ENCODE measurements around the gene HS6ST2. TPM values are rescaled to one million over a fixed set of nuclear protein-coding genes. Genes with fewer than 3 reads are reported as not detected.

Gene HS6ST2
- total RNA-seq, 1 donor, result not detected

- DNase-seq (ENCODE audit: low read depth), result peak; percentile 19
- TF ChIP-seq, protein P1, sequence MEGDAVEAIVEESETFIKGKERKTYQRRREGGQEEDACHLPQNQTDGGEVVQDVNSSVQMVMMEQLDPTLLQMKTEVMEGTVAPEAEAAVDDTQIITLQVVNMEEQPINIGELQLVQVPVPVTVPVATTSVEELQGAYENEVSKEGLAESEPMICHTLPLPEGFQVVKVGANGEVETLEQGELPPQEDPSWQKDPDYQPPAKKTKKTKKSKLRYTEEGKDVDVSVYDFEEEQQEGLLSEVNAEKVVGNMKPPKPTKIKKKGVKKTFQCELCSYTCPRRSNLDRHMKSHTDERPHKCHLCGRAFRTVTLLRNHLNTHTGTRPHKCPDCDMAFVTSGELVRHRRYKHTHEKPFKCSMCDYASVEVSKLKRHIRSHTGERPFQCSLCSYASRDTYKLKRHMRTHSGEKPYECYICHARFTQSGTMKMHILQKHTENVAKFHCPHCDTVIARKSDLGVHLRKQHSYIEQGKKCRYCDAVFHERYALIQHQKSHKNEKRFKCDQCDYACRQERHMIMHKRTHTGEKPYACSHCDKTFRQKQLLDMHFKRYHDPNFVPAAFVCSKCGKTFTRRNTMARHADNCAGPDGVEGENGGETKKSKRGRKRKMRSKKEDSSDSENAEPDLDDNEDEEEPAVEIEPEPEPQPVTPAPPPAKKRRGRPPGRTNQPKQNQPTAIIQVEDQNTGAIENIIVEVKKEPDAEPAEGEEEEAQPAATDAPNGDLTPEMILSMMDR (IDR thresholded peaks at IDR 0.05; ENCODE audit: insufficient read depth, low read depth, low read length), result no peak
- no peak overlapping the region for H3K4me3 ChIP-seq (ENCODE audit: low read depth, low read length)
These were observed 105.4 kb downstream of the HS6ST2 start for GRCh38 chrX:132853040-132853439.

GRCh38 chrX:132848296-132848970, 110.0 kb downstream of the HS6ST2 start:
- no peak overlapping the region for H3K4me3 ChIP-seq (ENCODE audit: low read depth, low read length)
- no peak for DNase-seq (ENCODE audit: low read depth)
- TF ChIP-seq, protein P1 (IDR thresholded peaks at IDR 0.05; ENCODE audit: insufficient read depth, low read depth, low read length), result no peak

DNA sequence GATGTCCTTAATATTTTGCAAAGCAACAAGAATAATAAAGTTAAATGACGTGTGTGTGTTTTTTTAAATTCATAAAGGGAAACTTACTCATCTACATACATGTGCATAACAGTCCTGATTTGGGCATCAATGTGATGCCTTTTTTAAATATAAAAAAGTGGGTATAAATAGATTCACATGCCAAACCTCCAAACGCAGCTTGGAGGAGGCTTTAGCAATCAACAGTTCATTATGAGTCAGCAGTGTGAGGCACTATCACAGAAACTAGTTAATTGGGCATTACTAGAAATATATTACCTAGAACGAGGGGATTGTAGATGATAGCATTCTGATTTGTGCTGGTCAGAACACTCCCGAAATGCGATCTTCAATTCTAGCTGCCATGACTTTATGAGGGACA, 115.1 kb downstream of the HS6ST2 start:
- no peak for DNase-seq (ENCODE audit: low read depth)
- TF ChIP-seq, protein P1 (IDR thresholded peaks at IDR 0.05; ENCODE audit: insufficient read depth, low read depth, low read length), result no peak

GRCh38 chrX:132842460-132843238, 115.8 kb downstream of the HS6ST2 start:
- no peak for DNase-seq (ENCODE audit: low read depth)
- TF ChIP-seq, protein P1 (IDR thresholded peaks at IDR 0.05; ENCODE audit: insufficient read depth, low read depth, low read length), result no peak
- no peak overlapping the region for H3K4me3 ChIP-seq (ENCODE audit: low read depth, low read length)

More for the DNA sequence above, 115.1 kb downstream of the HS6ST2 start:
- H3K4me3 ChIP-seq (ENCODE audit: low read depth, low read length), result no peak overlapping the region

DNA sequence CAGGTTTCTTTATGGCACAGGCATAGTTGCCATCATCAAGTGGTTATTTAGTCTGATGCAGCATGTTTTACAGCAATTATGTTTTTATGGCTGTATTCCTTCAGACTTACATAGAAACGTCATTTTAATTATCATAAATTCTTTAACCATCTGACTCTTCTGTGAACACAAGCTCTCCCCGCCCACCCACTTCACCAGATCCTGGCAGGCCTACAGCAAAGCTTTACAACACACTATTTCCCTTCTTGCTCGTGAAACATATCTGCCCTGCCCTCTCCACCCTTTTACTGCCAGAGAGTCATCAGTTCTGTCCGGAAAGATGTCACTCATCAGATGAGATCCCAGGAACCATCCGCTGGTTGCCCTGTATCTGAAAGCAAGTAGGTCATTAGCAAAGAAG, 120.5 kb downstream of the HS6ST2 start:
- H3K4me3 ChIP-seq (ENCODE audit: low read depth, low read length), result no peak overlapping the region
- DNase-seq (ENCODE audit: low read depth), result no peak
- TF ChIP-seq, protein P1 (IDR thresholded peaks at IDR 0.05; ENCODE audit: insufficient read depth, low read depth, low read length), result no peak

- DNase-seq (ENCODE audit: low read depth), result peak; percentile 59
- no peak overlapping the region for H3K4me3 ChIP-seq (ENCODE audit: low read depth, low read length)
These were observed 121.3 kb downstream of the HS6ST2 start for GRCh38 chrX:132837126-132837525.

More at GRCh38 chrX:132837126-132837525, 121.3 kb downstream of the HS6ST2 start:
- TF ChIP-seq, protein P1 (IDR thresholded peaks at IDR 0.05; ENCODE audit: insufficient read depth, low read depth, low read length), result no peak
